H1 (cell line): ENCODE measurements around the gene MORN5. TPM values are rescaled to one million over a fixed set of nuclear protein-coding genes. Genes with fewer than 3 reads are reported as not detected.

Source experiments
- CTCF ChIA-PET: fragments of 300-600 bp; sonication (Branson Sonifier 250); formaldehyde crosslinking; loops from one replicate; lab custom pipeline; 2021; ENCODE audit not compliant: partially characterized antibody; lab: Charles Lee
- POLR2A ChIA-PET: fragments of 300-600 bp; sonication (Branson Sonifier 250); formaldehyde crosslinking; loops from one replicate; lab custom pipeline; 2021; ENCODE audit warnings: inconsistent platforms; ENCODE audit not compliant: partially characterized antibody; lab: Charles Lee
- DNase-seq, 2 experiments: peaks; one replicate each; pipeline versions ENCODE4 v3.0.0 to v3.0.0-alpha.2; 2010 to 2022; ENCODE audit warnings: low spot score in 2 of 2, low read depth in 1 of 2, mixed read lengths in 1 of 2
- FAIRE-seq: peaks from 2 replicates; lab custom pipeline; 2011; peaks lifted over from hg19 to GRCh38; lab: Jason Lieb, UNC
- H2AFZ ChIP-seq: 2 replicates; pipeline ENCODE4 v1.8.1; 2012; ENCODE audit warnings: low read length, inconsistent platforms
- H2AK5ac ChIP-seq: 2 replicates; pipeline ENCODE4 v1.6.1; 2013; ENCODE audit warnings: low read depth, low read length
- H2BK120ac ChIP-seq: replicated peaks from 2 replicates; pipeline ENCODE3; 2013; ENCODE audit warnings: low read depth, low read length, inconsistent platforms
- H2BK12ac ChIP-seq: 2 replicates; pipeline ENCODE4 v1.6.1; 2013; ENCODE audit warnings: low read depth, low read length
- H2BK15ac ChIP-seq: 2 replicates; pipeline ENCODE4 v1.6.1; 2013; ENCODE audit warnings: low read length
- H2BK20ac ChIP-seq: 2 replicates; pipeline ENCODE4 v1.6.1; 2013; ENCODE audit warnings: low read length
- H2BK5ac ChIP-seq: 2 replicates; pipeline ENCODE4 v1.6.1; 2013; ENCODE audit warnings: low read depth, low read length
- H3K14ac ChIP-seq: 2 replicates; pipeline ENCODE4 v1.6.1; 2013; ENCODE audit warnings: inconsistent platforms; ENCODE audit not compliant: insufficient read length
- H3K18ac ChIP-seq: 2 replicates; pipeline ENCODE4 v1.6.1; 2013; ENCODE audit warnings: low read length; ENCODE audit errors: extremely low read depth
- H3K23ac ChIP-seq: 2 replicates; pipeline ENCODE4 v1.6.1; 2013; ENCODE audit warnings: inconsistent platforms; ENCODE audit not compliant: insufficient read length
- H3K23me2 ChIP-seq: 2 replicates; pipeline ENCODE4 v1.6.1; 2013; ENCODE audit warnings: low read depth, low read length
- H3K27ac ChIP-seq: 2 replicates; pipeline ENCODE4 v1.6.1; 2011; ENCODE audit warnings: low read depth, low read length, inconsistent platforms
- H3K27me3 ChIP-seq, 4 experiments: replicated peaks in 1 of 4; 1 replicate in 1 of 4; 2 replicates in 3 of 4; pipeline versions ENCODE4 v1.6.1 to v1.8.1; 2011 to 2013; ENCODE audit warnings: low read length in 3 of 4, mild to moderate bottlenecking in 3 of 4, inconsistent platforms in 2 of 4, mixed read lengths in 2 of 4, moderate library complexity in 1 of 4; ENCODE audit not compliant: control insufficient read depth in 3 of 4, insufficient read depth in 3 of 4; ENCODE audit errors: extremely low read depth in 1 of 4
- H3K36me3 ChIP-seq, 4 experiments: 2 replicates each; pipeline versions ENCODE4 v1.6.1 to v1.8.1; 2011 to 2013; ENCODE audit warnings: mild to moderate bottlenecking in 4 of 4, low read length in 3 of 4, moderate library complexity in 2 of 4, control low read depth in 1 of 4, inconsistent platforms in 1 of 4; ENCODE audit not compliant: insufficient read depth in 4 of 4, control insufficient read depth in 2 of 4
- H3K4ac ChIP-seq: replicated peaks from 2 replicates; pipeline ENCODE3; 2013; ENCODE audit warnings: low read length, low read depth, mixed read lengths, inconsistent platforms; ENCODE audit not compliant: insufficient read length
- H3K4me1 ChIP-seq, 4 experiments: replicated peaks in 1 of 4; 1 replicate in 1 of 4; 2 replicates in 3 of 4; pipeline versions ENCODE4 v1.6.1 to v1.8.1; 2011 to 2013; ENCODE audit warnings: low read length in 3 of 4, inconsistent platforms in 2 of 4, mixed read lengths in 1 of 4; ENCODE audit not compliant: insufficient read depth in 4 of 4, control insufficient read depth in 3 of 4
- H3K4me2 ChIP-seq, 2 experiments: 2 replicates each; pipeline versions ENCODE4 v1.6.1 to v1.8.1; 2011 to 2013; ENCODE audit warnings: low read depth in 2 of 2, low read length in 2 of 2, control low read depth in 1 of 2, inconsistent platforms in 1 of 2, mild to moderate bottlenecking in 1 of 2; ENCODE audit not compliant: insufficient read depth in 1 of 2
- H3K4me3 ChIP-seq, 4 experiments: fragments of 200-600, 300-600 bp in 1 of 4; sonication (generic), shearing (Covaris generic), sonication (Bioruptor Twin) in 1 of 4; 2 replicates each; pipeline versions ENCODE4 v1.5.1 to v1.8.1; 2011 to 2016; ENCODE audit warnings: low read length in 4 of 4, low read depth in 3 of 4, control low read depth in 2 of 4, inconsistent platforms in 2 of 4, mild to moderate bottlenecking in 2 of 4, mixed read lengths in 1 of 4, moderate library complexity in 1 of 4; ENCODE audit not compliant: insufficient read depth in 2 of 4; ENCODE audit errors: extremely low read depth in 1 of 4
- H3K56ac ChIP-seq: replicated peaks from 2 replicates; pipeline ENCODE3; 2013; ENCODE audit warnings: low read depth, mild to moderate bottlenecking, mixed read lengths, low read length, inconsistent platforms; ENCODE audit not compliant: insufficient read length
- H3K79me1 ChIP-seq: 2 replicates; pipeline ENCODE4 v1.6.1; 2013; ENCODE audit warnings: low read depth, low read length, control low read depth
- H3K79me2 ChIP-seq, 2 experiments: 2 replicates each; pipeline versions ENCODE4 v1.6.1 to v1.8.1; 2012 to 2013; ENCODE audit warnings: low read length in 2 of 2, mild to moderate bottlenecking in 2 of 2, inconsistent platforms in 1 of 2; ENCODE audit not compliant: insufficient read depth in 2 of 2, control insufficient read depth in 1 of 2
- H3K9ac ChIP-seq, 4 experiments: replicated peaks in 1 of 4; 1 replicate in 1 of 4; 2 replicates in 3 of 4; pipeline versions ENCODE4 v1.6.1 to v1.8.1; 2011 to 2013; ENCODE audit warnings: low read depth in 3 of 4, low read length in 3 of 4, control low read depth in 2 of 4, mild to moderate bottlenecking in 2 of 4, moderate library complexity in 2 of 4, inconsistent platforms in 1 of 4; ENCODE audit errors: extremely low read depth in 1 of 4
- H3K9me3 ChIP-seq, 2 experiments: 2 replicates each; pipeline versions ENCODE4 v1.6.1 to v1.8.1; 2012 to 2013; ENCODE audit warnings: mild to moderate bottlenecking in 2 of 2, moderate library complexity in 2 of 2, control low read depth in 1 of 2, inconsistent platforms in 1 of 2, low read depth in 1 of 2, low read length in 1 of 2, mixed read lengths in 1 of 2; ENCODE audit not compliant: insufficient read depth in 2 of 2
- H4K20me1 ChIP-seq, 2 experiments: replicated peaks in 1 of 2; 2 replicates each; pipeline versions ENCODE3 to v1.8.1; 2011 to 2013; ENCODE audit warnings: inconsistent platforms in 2 of 2, low read length in 2 of 2, mild to moderate bottlenecking in 1 of 2; ENCODE audit not compliant: insufficient read depth in 2 of 2, control insufficient read depth in 1 of 2
- H4K5ac ChIP-seq: 2 replicates; pipeline ENCODE4 v1.6.1; 2013; ENCODE audit warnings: low read length, low read depth, mixed read lengths, inconsistent platforms; ENCODE audit not compliant: insufficient read length
- H4K8ac ChIP-seq: 2 replicates; pipeline ENCODE4 v1.8.0; 2013; ENCODE audit warnings: mild to moderate bottlenecking, moderate library complexity, low read length, inconsistent platforms; ENCODE audit not compliant: insufficient read depth; ENCODE audit errors: extremely low read depth
- H4K91ac ChIP-seq: replicated peaks from 2 replicates; pipeline ENCODE3; 2013; ENCODE audit warnings: low read length, mixed read lengths, inconsistent platforms; ENCODE audit not compliant: insufficient read length
- ATF2 ChIP-seq: IDR thresholded peaks from 2 replicates; pipeline ENCODE4 v1.6.1; 2012; ENCODE audit warnings: low read length, inconsistent platforms
- KDM1A ChIP-seq: fragments of 200-600, 300-600 bp; sonication (generic); IDR thresholded peaks from 2 replicates; pipeline ENCODE4 v1.7.1; 2016; ENCODE audit warnings: mild to moderate bottlenecking, low read length, borderline replicate concordance
- polyA plus RNA-seq, 7 experiments: library from polyadenylated mRNA; depleted of rRNA in 3 of 7; stranded (reverse) in 5 of 7; unstranded in 2 of 7; fragments of >200 nt in 5 of 7; fragments of 200-250 nt in 2 of 7; gene quantifications; 1 replicate in 5 of 7; 2 replicates in 1 of 7; 4 replicates in 1 of 7; pipeline versions ENCODE4 v1.2.1 to v1.2.3, GENCODE V29; 2011 to 2013; ENCODE audit warnings: missing spikeins in 2 of 7, mixed read lengths in 2 of 7
- total RNA-seq: library from RNA; stranded (reverse); fragmentation: NEBNext Ultra II Directional; extraction: Animal tissue kit (Norgen Biotek cat#: 25700); gene quantifications from 2 replicates; pipeline ENCODE4 v1.2.1, GENCODE V29; 2021

MORN5 gene
- total and polyA plus RNA-seq, 2 of the 8 experiments (the other 6 are each of a cell fraction or from before 2014, with no cell fraction given) = not detected

DNA sequence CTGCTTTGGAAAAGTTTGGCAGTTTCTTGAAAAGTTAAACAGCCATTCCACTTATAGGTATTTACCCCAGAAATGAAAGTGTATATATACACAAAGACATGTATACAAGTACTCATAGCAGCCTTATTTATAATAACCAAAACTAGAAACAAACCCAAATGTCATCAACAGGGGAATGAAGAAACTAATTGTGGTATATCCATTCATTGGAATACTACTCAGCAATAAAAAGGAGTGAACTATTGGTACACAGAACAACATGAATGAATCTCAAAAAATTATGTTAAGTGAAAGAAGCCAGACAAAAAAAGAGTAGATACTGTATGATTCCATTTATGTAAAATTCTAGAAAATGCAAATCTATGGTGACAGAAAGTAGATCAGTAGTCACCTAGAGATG lies 2.7 kb downstream of the MORN5 start:
- H3K36me3 ChIP-seq = no peaks in the 10 kb centered on the region
- no peak overlapping the region for H2AFZ ChIP-seq
- H3K4me1 ChIP-seq = peaks cover 0 to 4% (median 0%) of the 10 kb centered on the region in 4 experiments; a peak in 2 of 7 replicates
- H2BK15ac ChIP-seq = no peak overlapping the region
- H3K27ac ChIP-seq = no peak overlapping the region
- H3K18ac ChIP-seq = no peak overlapping the region
- H3K4me2 ChIP-seq = no peak overlapping the region
- H3K23me2 ChIP-seq = peaks cover 2% of the 10 kb centered on the region
- H3K27me3 ChIP-seq = no peaks in the 10 kb centered on the region; a peak in 1 of 7 replicates
- no peak overlapping the region for H2BK20ac ChIP-seq
- no peak overlapping the region for H2BK120ac ChIP-seq
- no peaks in the 10 kb centered on the region for H4K20me1 ChIP-seq
- H3K56ac ChIP-seq = no peak overlapping the region
- peaks cover 0 to 4% of the 10 kb centered on the region in 2 experiments; a peak in 2 of 4 replicates for H3K9me3 ChIP-seq
- H3K4me3 ChIP-seq = no peak overlapping the region
- no peak overlapping the region for H4K5ac ChIP-seq
- H2BK5ac ChIP-seq = no peak overlapping the region
- H4K91ac ChIP-seq = no peak overlapping the region
- H3K4ac ChIP-seq = no peak overlapping the region
- H2AK5ac ChIP-seq = no peak overlapping the region
- no peak overlapping the region for H3K14ac ChIP-seq
- no peak overlapping the region for H4K8ac ChIP-seq
- H3K79me2 ChIP-seq = peaks cover 0 to 5% of the 10 kb centered on the region in 2 experiments; a peak in 1 of 4 replicates
- H3K79me1 ChIP-seq = 0 out of 2 replicates have a peak, but pooled peaks cover 2% of the 10 kb centered on the region
- FAIRE-seq (no peak), DNase-seq (no peak)
- H3K23ac ChIP-seq = no peak overlapping the region
- H3K9ac ChIP-seq = no peak overlapping the region
- H2BK12ac ChIP-seq = no peak overlapping the region
- CTCF ChIA-PET = no interaction called here
- TF ChIP-seq KDM1A (peak; percentile 80; the same call in 1 of the 2 replicates), ATF2 (no peak)
- TF ChIP-seq, all 59 proteins: peak for 1
- POLR2A ChIA-PET = no interaction called here
